Fibroblast of skin of scalp (primary cell): Measurements from ENCODE around the gene CHD9NB.
"Not testable (repeated sequence)": the region's sequence is repeated elsewhere in the genome, so short reads cannot be mapped to it uniquely, and the experiment has no call there.

ENCODE experiments used
- DNase-seq: peaks from one replicate; pipeline ENCODE4 v3.0.0-alpha.2; 2013

The CHD9NB gene

GRCh38 chr16:53056392-53056881, 3.7 kb upstream of the CHD9NB start:
- DNase-seq, result peak; percentile 25

- peak; percentile 70 for DNase-seq
Observed at GRCh38 chr16:53055541-53056391, 3.1 kb upstream of the CHD9NB start.

- peak; percentile 87 for DNase-seq
Observed at GRCh38 chr16:53054670-53055485, 2.2 kb upstream of the CHD9NB start, which contains the start of gene CHD9. TSS of gene CHD9 (plus strand) at chr16:53054991. CDS start at chr16:53156090, 101,099 bp downstream.

GRCh38 chr16:53053967-53054669, 1.4 kb upstream of the CHD9NB start:
- peak; percentile 11 for DNase-seq

- DNase-seq, result not testable (repeated sequence)
Observed at GRCh38 chr16:53051255-53051654, 1.4 kb downstream of the CHD9NB start.

- DNase-seq, result no peak
Observed at GRCh38 chr16:53048139-53048915, 4.4 kb downstream of the CHD9NB start.

- not testable (repeated sequence) for DNase-seq
Observed at GRCh38 chr16:53047515-53047914, 5.2 kb downstream of the CHD9NB start.

GRCh38 chr16:53045341-53046220, 7.1 kb downstream of the CHD9NB start:
- no peak for DNase-seq

GRCh38 chr16:53043986-53044601, 8.6 kb downstream of the CHD9NB start:
- peak; percentile 13 for DNase-seq

GRCh38 chr16:53043428-53043831, 9.3 kb downstream of the CHD9NB start:
- peak; percentile 29 for DNase-seq

- no peak for DNase-seq
Observed at GRCh38 chr16:53042235-53042701, 10.4 kb downstream of the CHD9NB start.

- peak; percentile 49 for DNase-seq
Observed at GRCh38 chr16:53041320-53042051, 11.2 kb downstream of the CHD9NB start.

GRCh38 chr16:53040788-53041187, 11.9 kb downstream of the CHD9NB start:
- DNase-seq, result no peak

GRCh38 chr16:53036711-53037110, 16.0 kb downstream of the CHD9NB start:
- not testable (repeated sequence) for DNase-seq

- no peak for DNase-seq
Observed at GRCh38 chr16:53036066-53036465, 16.6 kb downstream of the CHD9NB start.

GRCh38 chr16:53035176-53035942, 17.3 kb downstream of the CHD9NB start:
- DNase-seq, result no peak

GRCh38 chr16:53034306-53034705, 18.4 kb downstream of the CHD9NB start:
- peak; percentile 21 for DNase-seq

- DNase-seq, result no peak
Observed at GRCh38 chr16:53031323-53031942, 21.3 kb downstream of the CHD9NB start.
